ENCODE data around the gene MAPT.

GRCh38 chr17:45994987-45995386 lies 100.6 kb downstream of the MAPT start:
- TF ChIP-seq CTCF (IDR thresholded peaks at IDR 0.05) (no peak), POLR2A (IDR thresholded peaks at IDR 0.05) (no peak)
